Measurements from ENCODE around the gene AHCYL1.

AHCYL1 gene

DNA sequence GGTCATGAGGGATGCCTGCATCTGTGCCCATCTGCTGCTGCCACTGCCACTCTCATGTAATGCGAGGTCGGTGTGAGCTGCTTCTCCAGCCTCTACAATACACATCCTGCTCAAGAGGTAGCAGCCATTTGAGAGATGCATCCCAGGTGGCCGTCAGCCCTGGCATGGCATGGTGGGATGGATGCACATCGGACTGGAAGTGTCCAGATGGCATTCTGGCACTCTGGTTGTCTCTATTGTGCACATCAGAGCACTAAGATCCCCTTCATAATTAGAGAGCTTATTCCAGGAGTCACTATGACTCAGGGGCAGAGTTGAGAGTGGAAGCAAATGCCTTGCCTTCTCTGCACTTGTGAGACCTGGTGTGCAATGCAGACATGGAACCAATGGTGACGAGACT, 53.7 kb downstream of the AHCYL1 start:
- DNase-seq (ENCODE audit: low read depth in 2 of 2) = no peak

DNA sequence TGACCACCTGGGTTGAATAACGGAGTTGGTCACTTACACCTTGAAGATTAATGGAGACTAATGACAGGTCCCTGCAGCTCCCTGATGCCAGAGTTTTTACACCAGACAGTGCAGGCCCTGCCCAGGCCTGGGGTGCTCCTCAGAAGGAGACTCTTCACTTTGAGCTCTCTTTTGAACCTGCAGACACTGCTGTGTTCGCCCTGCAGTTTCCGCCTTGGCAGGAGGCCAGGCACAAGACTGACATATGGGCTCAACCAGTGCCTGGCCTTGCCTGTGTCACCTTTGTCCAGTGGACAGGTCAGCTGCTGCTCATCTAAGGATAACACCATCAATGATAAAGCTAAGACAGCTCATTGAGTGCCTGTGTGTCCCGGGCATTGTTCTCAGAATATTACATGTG, 55.1 kb downstream of the AHCYL1 start:
- DNase-seq (ENCODE audit: low read depth in 2 of 2) = no peak

DNA sequence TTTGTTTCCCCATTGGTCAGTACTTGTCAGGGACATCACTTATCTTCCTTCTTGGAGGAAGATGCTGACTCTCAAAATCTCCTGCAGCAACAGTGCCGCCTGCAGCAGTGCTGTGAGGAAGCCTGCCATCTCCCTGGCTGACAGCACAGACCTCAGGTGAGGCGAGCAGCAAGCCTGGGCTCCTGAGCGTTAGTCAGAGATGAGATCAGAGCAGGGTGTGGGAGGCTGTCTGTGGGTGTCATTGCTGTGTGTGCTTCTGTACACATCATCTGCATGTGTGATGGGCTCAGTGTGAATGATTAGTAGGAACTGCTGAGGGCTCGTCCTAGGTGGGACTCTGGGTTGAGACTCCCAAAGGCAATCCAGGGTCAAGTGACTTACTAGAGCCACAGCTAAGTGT, 56.0 kb downstream of the AHCYL1 start:
- no peak for DNase-seq (ENCODE audit: low read depth in 2 of 2)

DNA sequence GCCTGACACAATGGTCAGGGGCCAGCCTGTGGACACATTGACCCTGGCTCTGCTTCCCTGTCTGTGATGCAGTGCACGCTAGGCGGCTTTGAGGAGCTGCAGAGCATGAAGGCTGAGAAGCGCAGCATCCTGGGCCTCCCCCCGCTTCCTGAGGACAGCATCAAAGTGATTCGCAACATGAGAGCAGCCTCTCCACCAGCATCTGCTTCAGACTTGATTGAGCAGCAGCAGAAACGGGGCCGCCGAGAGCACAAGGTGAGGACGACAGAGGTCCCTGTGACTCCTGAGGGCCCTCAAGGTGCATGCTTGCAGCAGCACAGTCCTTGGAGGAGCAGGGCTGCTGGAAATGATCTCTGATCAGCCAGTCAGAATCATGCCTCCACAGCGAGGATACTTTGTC, 58.5 kb downstream of the AHCYL1 start:
- DNase-seq (ENCODE audit: low read depth in 2 of 2) = no peak

DNA sequence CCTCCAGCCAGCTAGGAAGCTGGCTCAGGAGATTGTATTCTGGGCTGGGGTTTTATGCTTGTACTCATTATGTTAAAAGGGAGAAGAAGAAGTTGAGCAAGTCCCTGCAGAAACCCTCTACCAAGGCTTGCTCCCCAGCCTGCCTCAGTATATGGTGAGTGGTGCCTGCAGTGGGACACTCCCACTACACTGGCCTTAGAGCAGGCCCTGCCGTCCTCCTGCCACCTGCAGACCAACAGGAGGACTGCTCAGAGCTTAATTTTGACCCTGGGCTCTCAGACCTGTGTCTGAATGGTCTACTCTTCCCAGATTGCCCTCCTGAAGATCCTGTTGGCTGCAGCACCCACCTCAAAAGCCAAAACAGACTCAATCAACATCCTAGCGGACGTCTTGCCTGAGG, 62.9 kb downstream of the AHCYL1 start:
- DNase-seq (ENCODE audit: low read depth in 2 of 2) = no peak

DNA sequence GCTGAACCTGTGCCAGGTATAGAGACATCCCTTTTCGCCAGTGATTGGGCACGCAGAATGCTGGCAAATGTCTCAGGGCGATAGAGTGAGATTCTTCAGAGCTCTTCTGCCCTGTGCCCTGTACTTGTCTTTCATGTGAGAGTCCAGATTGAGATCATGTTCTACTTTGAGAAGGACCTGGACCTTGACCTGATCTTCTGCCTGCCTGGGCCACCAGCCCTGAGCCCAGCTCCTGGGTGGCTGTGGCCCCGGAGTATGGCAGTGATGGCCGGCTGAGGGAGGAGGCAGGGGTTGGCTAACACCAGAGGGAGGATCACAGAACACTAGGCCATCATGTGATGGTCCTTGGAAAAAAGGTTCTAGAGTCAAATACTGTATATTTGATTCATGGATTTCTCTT, 63.7 kb downstream of the AHCYL1 start:
- no peak for DNase-seq (ENCODE audit: low read depth in 2 of 2)

DNA sequence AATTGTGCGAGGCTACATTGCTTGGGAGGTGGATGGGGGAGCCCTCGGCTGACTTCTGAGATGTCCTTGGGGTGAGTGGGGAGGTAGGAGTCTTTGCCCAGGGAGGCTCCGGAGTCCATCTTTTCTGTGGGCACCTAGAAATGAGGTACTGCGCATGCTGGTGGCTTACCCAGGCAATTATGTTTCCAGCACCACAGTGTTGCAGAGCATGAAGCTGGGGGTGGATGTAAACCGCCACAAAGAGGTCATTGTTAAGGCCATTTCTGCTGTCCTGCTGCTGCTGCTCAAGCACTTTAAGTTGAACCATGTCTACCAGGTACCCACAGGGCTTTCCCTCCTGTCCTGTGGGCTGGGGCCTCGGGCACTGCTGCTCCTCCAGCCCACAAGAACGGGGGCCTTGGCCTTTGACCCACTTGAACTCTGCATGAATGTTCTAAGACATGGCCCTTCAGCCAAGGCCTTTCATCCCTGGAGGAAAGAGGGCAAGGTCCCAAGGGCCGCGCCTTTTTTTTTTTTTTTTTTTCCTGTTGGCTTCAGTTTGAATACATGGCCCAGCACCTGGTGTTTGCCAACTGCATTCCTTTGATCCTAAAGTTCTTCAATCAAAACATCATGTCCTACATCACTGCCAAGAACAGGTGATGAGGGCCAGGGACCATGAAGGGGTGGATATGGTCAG, 64.5 kb downstream of the AHCYL1 start:
- DNase-seq (ENCODE audit: low read depth in 2 of 2) = no peak

DNA sequence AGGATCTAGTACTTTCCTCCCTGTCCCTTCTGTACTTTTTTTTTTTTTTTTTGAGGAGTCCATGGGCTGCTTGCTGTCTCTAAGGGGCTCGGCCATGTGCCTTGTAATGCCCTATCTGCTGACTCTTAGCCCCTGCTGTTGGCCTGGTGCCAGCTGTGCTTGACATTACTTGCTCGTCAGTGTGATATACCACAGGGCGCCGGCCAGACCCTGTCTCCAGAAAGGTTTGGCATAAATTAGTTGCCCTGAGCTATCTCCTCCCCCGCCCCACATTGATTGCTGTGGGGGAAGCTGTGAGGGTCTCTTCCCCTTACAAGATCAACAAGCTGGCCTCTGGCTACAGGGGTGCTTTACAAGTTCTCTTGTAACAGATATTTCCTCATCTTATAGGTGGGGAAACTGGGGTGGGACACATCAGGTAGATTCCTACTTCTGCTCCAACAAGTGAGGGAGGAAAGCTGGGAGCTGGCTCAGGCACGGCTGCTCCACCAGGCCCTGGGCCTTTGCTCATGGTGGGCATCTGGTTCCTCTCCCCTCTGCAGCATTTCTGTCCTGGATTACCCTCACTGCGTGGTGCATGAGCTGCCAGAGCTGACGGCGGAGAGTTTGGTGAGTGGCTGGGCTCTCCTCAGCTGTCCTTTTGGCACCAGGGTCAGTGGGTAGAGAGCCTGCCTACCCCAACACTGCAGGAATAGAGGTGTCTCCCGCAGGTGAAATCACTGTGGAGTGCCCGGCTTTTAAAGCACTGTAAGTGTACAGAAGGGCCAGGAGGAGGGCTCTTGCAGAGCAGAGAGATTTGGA, 65.4 kb downstream of the AHCYL1 start:
- no peak for DNase-seq (ENCODE audit: low read depth in 2 of 2)

DNA sequence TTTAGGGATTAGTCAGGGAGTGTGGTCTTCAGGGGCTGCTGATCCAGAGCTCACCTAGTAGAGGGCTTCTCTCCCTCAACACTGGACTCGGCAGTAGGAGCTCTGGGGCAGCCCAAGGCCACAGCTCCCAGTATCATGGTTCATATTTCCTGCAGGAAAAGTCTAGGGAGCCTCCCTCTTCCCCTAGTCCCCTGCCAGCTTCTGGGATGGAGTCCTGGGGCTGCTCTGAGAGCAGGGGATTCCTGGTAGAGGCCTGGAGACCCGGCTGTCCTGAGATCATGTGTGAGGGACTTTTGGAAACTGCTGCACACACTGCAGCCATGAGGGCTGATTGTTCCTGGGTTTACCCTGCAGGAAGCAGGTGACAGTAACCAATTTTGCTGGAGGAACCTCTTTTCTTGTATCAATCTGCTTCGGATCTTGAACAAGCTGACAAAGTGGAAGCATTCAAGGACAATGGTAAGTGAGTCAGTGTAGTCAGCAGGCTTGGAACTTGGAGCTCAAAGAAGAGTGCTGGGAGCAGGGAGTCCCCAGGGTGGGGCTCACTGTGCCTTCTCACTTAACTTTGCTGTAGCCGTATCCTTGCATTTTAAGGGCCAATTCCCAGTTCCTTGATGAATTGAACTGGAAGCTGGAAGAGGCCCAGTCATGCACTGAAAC, 66.2 kb downstream of the AHCYL1 start:
- DNase-seq (ENCODE audit: low read depth in 2 of 2) = no peak

DNA sequence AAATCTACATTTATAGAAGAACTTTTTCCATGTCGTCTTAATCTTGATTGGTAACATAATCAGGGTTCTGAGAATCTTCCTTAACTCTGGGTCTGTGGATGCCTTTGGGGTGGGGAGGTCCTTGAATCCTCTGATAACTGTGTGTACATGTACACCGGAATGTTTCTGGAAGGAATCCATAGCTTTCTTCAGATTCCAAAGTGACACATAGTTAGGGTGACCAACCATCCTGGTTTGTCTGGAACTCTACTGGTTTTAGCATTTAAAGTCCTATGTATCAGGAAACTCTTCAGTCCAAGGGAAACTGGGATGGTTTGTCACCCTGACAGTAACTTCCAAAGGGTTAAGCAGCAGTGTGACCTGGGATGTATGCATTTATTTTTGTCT, 66.7 kb downstream of the AHCYL1 start:
- DNase-seq (ENCODE audit: low read depth in 2 of 2) = no peak

DNA sequence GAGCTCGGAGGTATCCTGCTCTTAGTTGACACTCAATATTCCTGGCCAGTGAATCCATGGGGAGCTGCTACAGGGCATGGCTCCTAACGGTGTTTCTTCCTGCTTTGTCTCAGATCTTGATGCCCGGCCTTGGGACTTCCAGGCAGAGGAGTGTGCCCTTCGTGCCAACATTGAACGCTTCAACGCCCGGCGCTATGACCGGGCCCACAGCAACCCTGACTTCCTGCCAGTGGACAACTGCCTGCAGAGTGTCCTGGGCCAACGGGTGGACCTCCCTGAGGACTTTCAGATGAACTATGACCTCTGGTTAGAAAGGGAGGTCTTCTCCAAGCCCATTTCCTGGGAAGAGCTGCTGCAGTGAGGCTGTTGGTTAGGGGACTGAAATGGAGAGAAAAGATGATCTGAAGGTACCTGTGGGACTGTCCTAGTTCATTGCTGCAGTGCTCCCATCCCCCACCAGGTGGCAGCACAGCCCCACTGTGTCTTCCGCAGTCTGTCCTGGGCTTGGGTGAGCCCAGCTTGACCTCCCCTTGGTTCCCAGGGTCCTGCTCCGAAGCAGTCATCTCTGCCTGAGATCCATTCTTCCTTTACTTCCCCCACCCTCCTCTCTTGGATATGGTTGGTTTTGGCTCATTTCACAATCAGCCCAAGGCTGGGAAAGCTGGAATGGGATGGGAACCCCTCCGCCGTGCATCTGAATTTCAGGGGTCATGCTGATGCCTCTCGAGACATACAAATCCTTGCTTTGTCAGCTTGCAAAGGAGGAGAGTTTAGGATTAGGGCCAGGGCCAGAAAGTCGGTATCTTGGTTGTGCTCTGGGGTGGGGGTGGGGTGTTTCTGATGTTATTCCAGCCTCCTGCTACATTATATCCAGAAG, 69.2 kb downstream of the AHCYL1 start:
- DNase-seq (ENCODE audit: low read depth in 2 of 2) = peak; percentile 35 to 40

DNA sequence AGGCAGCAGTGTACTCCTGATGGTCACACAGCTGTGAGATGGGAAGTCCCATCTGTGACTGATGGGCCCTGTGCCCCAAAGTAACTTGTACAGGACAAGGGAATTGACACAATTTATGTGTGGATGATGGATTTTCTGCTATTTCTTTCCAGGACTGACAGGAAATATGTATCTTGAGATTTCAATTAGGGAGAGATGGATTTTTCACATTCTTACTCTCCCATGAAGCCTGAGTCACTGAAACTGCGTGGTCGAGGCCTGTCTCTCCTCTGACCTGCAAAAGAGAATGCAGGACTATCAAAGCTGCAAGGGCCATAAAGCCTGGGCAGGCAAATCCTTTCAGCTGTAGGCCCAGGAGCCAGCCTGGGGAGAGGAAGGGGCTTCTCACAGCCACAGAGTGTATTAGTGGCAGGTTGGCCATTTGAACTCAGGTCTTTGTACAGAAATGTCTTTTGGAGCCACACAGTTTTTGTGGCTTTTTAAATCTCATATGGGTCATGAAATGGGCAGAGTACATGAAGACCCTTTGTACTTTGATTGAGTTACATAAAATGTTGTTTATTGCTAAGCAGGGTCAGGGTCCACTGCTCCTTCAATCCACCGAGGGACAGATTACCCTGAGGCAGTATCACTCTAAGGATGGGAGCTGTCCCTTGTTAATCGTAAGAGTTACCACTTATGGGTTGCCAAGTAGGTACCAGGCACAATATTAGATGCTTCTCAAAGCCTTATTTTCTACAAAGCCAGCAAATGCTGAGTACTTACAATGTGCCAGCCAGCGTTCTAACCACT, 71.1 kb downstream of the AHCYL1 start:
- no peak for DNase-seq (ENCODE audit: low read depth in 2 of 2)

DNA sequence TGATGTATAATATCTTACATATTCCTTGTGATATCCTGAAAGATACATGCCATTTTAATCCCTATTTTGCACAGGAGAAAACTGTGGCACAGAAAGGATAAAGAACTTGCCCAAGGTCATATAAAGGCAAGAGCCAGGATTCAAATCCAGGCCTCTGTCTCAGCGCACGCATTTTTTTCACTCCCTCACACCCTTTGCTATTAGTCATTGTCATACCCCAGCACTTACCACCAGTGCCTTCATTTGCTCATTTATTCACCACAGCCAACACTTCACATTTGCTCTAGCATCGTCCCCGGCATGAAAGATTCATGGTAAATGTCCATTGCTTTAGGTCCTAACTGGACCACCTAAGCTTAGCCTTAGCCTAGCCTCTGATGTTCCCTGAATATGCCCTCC, 71.7 kb downstream of the AHCYL1 start:
- DNase-seq (ENCODE audit: low read depth in 2 of 2) = no peak

DNA sequence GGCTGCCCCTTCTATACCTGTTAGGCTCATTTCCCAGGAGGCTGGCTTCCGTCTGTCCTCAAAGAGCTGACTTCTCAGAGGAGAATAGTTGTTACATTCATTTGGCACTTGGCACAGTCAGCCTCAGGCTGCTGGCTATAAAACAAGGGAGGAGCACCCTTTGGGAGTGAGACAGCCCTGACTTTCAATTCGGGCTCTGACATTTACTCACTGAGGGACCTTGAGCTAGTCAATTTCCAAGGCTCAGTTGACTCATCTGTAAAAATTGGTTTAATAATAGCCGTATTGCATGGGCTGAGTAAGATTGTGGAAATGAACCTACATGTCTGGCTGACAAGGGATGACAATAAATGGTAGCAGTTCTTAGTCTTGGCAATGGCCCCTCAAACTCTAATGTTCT, 72.2 kb downstream of the AHCYL1 start:
- no peak for DNase-seq (ENCODE audit: low read depth in 2 of 2)

DNA sequence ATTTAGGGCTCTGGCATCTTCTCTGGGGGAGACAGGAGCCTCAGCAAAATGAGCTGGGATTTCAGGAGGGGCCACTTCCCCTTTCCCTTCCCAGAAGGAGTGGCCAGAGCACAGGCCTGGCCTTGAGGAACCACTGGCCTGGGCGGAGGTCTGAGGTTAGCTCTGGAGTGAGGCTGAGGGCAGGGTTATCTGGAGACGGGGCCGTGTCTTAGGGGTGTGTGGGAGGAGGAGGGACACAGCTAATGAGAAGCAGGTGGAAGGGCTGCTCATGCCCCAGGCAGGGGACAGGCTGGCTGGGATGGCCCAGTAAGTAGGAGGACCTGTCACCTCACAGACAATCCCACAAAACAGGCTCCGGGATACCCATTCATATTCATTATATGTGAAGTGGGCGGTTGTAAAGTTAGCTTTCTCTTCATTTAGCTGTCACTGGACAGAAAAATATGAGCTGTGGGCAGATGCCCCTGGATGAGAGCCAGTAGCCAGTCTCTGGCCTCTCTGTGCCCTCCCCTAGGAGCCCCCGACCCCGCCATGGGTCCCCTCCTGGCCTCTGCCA, 73.5 kb downstream of the AHCYL1 start:
- DNase-seq (ENCODE audit: low read depth in 2 of 2) = no peak

DNA sequence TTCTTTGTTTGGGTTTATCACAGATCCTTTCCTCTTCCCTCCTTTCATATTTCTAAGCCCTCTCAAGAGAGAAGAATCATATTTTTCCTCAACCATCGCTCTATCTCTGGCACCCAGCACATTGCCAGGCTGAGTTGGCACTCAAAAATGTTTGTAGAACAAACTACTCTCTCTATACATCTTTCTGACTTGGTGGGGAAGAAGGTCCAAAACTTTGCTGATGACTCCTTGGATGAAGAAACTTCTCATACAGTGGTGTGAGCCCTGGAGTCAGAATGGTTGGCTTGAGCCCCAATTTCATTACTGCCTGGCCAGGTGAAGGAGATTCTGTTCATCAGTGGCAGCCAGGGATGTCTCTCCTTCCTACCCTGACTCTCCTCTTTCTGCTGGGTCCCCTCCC, 74.0 kb downstream of the AHCYL1 start:
- no peak for DNase-seq (ENCODE audit: low read depth in 2 of 2)

DNA sequence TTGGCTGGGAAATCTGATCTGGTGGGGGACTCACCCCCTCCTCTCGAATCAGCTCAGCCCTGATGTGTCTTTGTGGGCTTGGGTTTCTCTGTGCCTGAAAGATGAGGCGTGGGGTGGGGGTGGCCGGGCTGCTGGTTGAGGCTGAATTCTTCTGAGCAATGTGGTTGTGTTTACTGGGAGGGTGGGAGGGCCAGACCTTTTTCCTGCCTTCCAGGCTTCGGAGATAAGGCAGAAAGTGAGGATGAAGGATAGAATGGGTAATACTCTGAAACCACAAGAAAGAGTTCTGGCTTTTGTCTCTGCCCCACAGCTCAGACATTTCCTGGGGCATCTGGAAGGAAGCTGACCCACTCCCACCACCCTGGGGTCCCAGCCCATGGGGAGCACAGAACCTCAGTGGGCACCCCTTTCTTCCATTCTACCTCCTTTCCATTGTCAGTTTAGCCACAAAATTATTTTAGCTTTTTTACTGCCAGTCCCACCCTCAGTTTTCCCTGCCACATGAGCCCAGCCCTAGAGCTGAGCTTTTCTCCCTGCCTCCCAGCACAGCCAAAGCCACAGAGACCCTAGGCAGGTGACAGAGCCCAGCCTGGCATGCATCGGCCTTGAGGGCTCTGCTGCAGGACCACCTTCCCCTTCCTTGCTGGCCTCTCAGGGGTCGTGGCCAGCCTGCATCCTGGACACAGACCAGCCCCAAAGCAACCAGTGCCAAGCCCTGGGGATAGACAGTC, 74.7 kb downstream of the AHCYL1 start:
- no peak for DNase-seq (ENCODE audit: low read depth in 2 of 2)

DNA sequence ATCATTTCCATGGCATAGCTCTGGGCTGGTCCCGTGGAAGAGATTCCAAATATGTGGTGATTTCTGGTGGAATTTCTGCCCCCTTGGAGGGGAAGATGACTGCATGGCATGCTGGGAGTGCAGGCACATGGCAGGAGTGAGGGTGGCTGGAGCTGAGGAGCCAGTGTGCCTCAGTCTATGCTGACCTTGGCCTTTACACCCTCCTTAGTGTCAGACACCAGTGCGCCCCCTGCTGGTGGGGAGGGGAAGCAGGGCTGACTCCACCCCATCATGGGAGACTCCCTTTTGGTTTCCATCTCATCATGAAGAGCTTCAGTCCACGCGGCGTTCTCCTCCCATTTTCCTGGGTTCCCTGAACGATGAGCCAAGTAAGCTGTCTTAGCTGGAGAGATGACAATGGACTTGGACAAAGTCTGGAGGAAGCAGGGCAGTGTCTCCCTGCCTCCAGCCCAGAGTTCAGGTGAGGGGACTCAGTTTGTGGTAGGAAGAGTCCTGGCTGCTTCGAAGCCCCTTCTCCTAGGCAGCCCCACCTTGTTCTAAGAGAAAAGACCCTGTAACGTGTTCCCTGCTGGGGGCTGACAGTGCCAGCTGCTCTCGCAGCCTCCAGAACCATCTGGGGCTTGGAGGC, 75.6 kb downstream of the AHCYL1 start:
- peak; percentile 40 to 45 for DNase-seq (ENCODE audit: low read depth in 2 of 2)

DNA sequence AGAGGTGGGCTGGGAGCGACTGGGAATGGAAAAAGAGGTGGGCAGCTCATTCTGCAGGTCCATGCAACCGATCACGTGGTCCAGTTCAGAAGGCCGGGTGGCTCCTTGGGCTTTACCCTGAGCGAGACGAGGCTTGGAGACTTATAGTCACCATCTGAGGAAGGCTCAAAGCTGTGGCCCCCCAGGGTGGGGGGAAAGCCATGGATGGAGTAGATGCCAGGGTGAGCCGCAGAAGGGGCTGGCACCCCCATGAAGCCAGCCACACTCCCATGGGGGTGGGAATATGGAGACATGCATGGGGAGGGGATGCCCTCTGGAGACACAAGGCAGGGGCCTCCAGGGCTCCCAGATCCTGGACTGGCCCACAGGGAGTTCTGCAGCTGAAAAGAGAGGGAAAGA, 76.1 kb downstream of the AHCYL1 start:
- no peak for DNase-seq (ENCODE audit: low read depth in 2 of 2)

DNA sequence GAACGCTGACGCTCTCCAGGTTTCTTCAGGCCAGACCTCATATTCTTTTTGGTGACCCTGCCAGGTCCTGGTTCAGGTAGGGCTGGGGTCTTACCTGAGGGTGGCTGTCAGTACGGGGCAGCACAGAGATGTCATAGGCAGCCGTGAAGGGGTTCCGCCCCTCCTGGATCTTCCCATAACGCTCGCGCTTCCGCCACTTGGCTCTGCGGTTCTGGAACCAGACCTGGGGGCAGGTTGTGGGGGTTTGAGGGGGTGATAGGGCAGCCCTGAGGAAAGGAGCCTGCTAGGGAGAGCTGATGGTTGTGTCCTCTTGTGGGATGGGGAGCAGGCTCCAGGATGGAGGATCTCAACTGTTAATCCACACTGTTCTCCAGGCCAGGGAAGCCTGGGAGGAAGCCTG, 76.8 kb downstream of the AHCYL1 start:
- DNase-seq (ENCODE audit: low read depth in 2 of 2) = no peak

Data from stimulated activated CD8-positive, alpha-beta memory T cell treated with anti-CD3 and anti-CD28 coated beads, Interleukin-2, amount 100 ng/mL, for 1 hour (primary cell).